ENCODE data around the gene KCTD17.

DNA sequence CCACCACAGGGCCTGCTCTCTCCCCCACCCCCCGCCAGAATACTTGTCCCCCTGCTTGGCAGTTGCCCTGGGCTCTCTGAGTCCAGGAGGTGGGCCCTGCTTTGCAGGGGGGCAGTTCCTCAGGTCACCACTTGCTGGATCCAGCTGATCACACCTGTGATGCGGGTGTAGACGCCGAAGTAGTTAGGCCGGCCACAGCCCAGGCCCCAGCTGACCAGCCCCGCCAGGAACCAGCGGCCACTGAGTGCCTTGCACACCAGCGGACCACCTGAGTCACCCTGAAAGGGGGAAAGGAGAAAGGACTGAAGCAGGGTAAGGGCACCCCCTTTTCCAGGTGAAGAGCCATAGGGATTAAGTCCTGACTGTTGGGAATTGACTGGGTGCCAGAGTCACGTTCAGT lies 14.4 kb downstream of the KCTD17 start:
- TF ChIP-seq, protein P1, sequence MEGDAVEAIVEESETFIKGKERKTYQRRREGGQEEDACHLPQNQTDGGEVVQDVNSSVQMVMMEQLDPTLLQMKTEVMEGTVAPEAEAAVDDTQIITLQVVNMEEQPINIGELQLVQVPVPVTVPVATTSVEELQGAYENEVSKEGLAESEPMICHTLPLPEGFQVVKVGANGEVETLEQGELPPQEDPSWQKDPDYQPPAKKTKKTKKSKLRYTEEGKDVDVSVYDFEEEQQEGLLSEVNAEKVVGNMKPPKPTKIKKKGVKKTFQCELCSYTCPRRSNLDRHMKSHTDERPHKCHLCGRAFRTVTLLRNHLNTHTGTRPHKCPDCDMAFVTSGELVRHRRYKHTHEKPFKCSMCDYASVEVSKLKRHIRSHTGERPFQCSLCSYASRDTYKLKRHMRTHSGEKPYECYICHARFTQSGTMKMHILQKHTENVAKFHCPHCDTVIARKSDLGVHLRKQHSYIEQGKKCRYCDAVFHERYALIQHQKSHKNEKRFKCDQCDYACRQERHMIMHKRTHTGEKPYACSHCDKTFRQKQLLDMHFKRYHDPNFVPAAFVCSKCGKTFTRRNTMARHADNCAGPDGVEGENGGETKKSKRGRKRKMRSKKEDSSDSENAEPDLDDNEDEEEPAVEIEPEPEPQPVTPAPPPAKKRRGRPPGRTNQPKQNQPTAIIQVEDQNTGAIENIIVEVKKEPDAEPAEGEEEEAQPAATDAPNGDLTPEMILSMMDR (IDR thresholded peaks at IDR 0.05): no peak
- no peak for TF ChIP-seq POLR2A (IDR thresholded peaks at IDR 0.05)
